Measurements from ENCODE around the gene NUP210L.

GRCh38 chr1:154178911-154179811 is 24.3 kb upstream of the NUP210L start:
- TF ChIP-seq CTCF (IDR thresholded peaks at IDR 0.05) (no peak), MAFK (IDR thresholded peaks at IDR 0.05; ENCODE audit: partially characterized antibody) (no peak), POLR2A (IDR thresholded peaks at IDR 0.05; ENCODE audit: low read length) (no peak), REST (IDR thresholded peaks at IDR 0.05) (no peak), JUNB (IDR thresholded peaks at IDR 0.05) (no peak), MAX (IDR thresholded peaks at IDR 0.05) (no peak), CBX8 (IDR thresholded peaks at IDR 0.05) (no peak), KDM1A (IDR thresholded peaks at IDR 0.05; ENCODE audit: low read depth) (no peak), MYC (IDR thresholded peaks at IDR 0.05; ENCODE audit: borderline replicate concordance, low read length) (no peak), JUN (IDR thresholded peaks at IDR 0.05) (no peak)
- TF ChIP-seq, protein P1, sequence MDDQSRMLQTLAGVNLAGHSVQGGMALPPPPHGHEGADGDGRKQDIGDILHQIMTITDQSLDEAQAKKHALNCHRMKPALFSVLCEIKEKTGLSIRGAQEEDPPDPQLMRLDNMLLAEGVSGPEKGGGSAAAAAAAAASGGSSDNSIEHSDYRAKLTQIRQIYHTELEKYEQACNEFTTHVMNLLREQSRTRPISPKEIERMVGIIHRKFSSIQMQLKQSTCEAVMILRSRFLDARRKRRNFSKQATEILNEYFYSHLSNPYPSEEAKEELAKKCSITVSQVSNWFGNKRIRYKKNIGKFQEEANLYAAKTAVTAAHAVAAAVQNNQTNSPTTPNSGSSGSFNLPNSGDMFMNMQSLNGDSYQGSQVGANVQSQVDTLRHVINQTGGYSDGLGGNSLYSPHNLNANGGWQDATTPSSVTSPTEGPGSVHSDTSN (IDR thresholded peaks at IDR 0.05), result no peak
